A673 (cell line): ENCODE results near the gene SLC5A5. TPM values are rescaled to one million over a fixed set of nuclear protein-coding genes. Genes with fewer than 3 reads are reported as not detected.

Source experiments
- BruUV-seq: library from RNA; stranded (reverse); fragments of 400-500 nt; replicated peaks from 2 replicates; lab custom pipeline; 2021; lab: Mats Ljungman, UMichigan
- CTCF ChIA-PET: fragments of 300-600 bp; sonication (Branson Sonifier 250); formaldehyde crosslinking; loops from one replicate; lab custom pipeline; 2022; ENCODE audit warnings: antibody characterized with exemption; lab: Charles Lee
- POLR2A ChIA-PET: fragments of 300-600 bp; sonication (Branson Sonifier 250); formaldehyde crosslinking; loops from one replicate; lab custom pipeline; 2022; ENCODE audit warnings: antibody characterized with exemption; ENCODE audit not compliant: low non-redundant PET; lab: Charles Lee
- DNase-seq: peaks from one replicate; pipeline ENCODE4 v3.0.0-alpha.2; 2015; ENCODE audit warnings: low spot score
- H3K27ac ChIP-seq: fragments of 200-600 bp; sonication (generic); 2 replicates; pipeline ENCODE4 v1.5.1; 2016; ENCODE audit warnings: mixed run types, low read depth, mild to moderate bottlenecking, mixed read lengths, antibody characterized with exemption, low read length; ENCODE audit not compliant: poor library complexity, severe bottlenecking
- H3K27me3 ChIP-seq: fragments of 200-600 bp; sonication (generic); replicated peaks from 2 replicates; pipeline ENCODE4 v1.6.1; 2017; ENCODE audit warnings: mixed run types, low read depth, mild to moderate bottlenecking, mixed read lengths, antibody characterized with exemption, low read length; ENCODE audit not compliant: insufficient read depth, poor library complexity
- H3K36me3 ChIP-seq: fragments of 200-600 bp; sonication (generic); 2 replicates; pipeline ENCODE4 v1.6.1; 2016; ENCODE audit warnings: mixed run types, mild to moderate bottlenecking, mixed read lengths, antibody characterized with exemption, low read length; ENCODE audit not compliant: insufficient read depth, poor library complexity, severe bottlenecking
- H3K4me1 ChIP-seq: fragments of 200-600 bp; sonication (generic); 2 replicates; pipeline ENCODE4 v1.6.1; 2017; ENCODE audit warnings: mixed run types, mild to moderate bottlenecking, mixed read lengths, antibody characterized with exemption, low read length; ENCODE audit not compliant: insufficient read depth, poor library complexity, severe bottlenecking
- H3K4me3 ChIP-seq: fragments of 200-600 bp; sonication (generic); 2 replicates; pipeline ENCODE4 v1.5.1; 2016; ENCODE audit warnings: low read depth, mixed run types, mild to moderate bottlenecking, mixed read lengths, low read length; ENCODE audit not compliant: poor library complexity, severe bottlenecking
- H3K9me3 ChIP-seq: fragments of 200-600 bp; sonication (generic); 2 replicates; pipeline ENCODE4 v1.6.1; 2016; ENCODE audit warnings: mixed run types, low read depth, mild to moderate bottlenecking, mixed read lengths, antibody characterized with exemption, low read length; ENCODE audit not compliant: poor library complexity, severe bottlenecking
- CTCF ChIP-seq: fragments of 300-800, 200-600 bp; sonication (generic); conservative IDR thresholded peaks from 2 replicates; pipeline ENCODE4 v1.5.1; 2017; ENCODE audit warnings: low read depth, mild to moderate bottlenecking, antibody characterized with exemption, low read length, moderate library complexity, mixed read lengths
- EZH2 ChIP-seq: fragments of 200-600 bp; sonication (generic); IDR thresholded peaks from 2 replicates; pipeline ENCODE4 v1.6.1; 2017; ENCODE audit warnings: borderline replicate concordance, low read depth, mild to moderate bottlenecking, mixed read lengths, antibody characterized with exemption, low read length; ENCODE audit not compliant: poor library complexity, severe bottlenecking
- intact Hi-C: fragments of 100-400 bp; cut with micrococcal nuclease; formaldehyde crosslinking; loops from one replicate; pipeline ENCODE4 v1.10.0; 2022; ENCODE audit not compliant: unreplicated experiment
- total RNA-seq: library from RNA; stranded (reverse); gene quantifications from 2 replicates; pipeline ENCODE4 v1.2.3, GENCODE V29; 2021

The SLC5A5 gene
- total RNA-seq, 1 experiment from 2014 or later = not detected

GRCh38 chr19:17836530-17836929, 35.2 kb upstream of the SLC5A5 start:
- Histone ChIP-seq H3K4me3 (no peak overlapping the region), H3K36me3 (no peaks in the 10 kb centered on the region), H3K9me3 (no peaks in the 10 kb centered on the region), H3K27me3 (no peaks in the 10 kb centered on the region), H3K27ac (no peak overlapping the region), H3K4me1 (peaks cover 5% of the 10 kb centered on the region)
- ChIA-PET POLR2A (interaction anchor here (0.5 kb wide), 1 partner anchor 347 kb away, joined by 3 read pairs; no protein-coding TSS in a partner anchor), CTCF (no interaction called here)
- DNase-seq = no peak
- TF ChIP-seq EZH2 (no peak), CTCF (no peak)
- intact Hi-C loops = no loop called here
- no TSS peak for BruUV-seq

- TF ChIP-seq EZH2 = no peak
- no peak for TF ChIP-seq CTCF
- Histone ChIP-seq H3K4me3 (no peak overlapping the region), H3K9me3 (no peaks in the 10 kb centered on the region), H3K4me1 (peaks cover 16% of the 10 kb centered on the region), H3K27ac (no peak overlapping the region), H3K27me3 (no peaks in the 10 kb centered on the region), H3K36me3 (no peaks in the 10 kb centered on the region)
- BruUV-seq = no TSS peak
- POLR2A ChIA-PET = no interaction called here
- CTCF ChIA-PET = no interaction called here
- DNase-seq = no peak
- intact Hi-C loops = no loop called here
Observed at GRCh38 chr19:17837972-17838371, 33.8 kb upstream of the SLC5A5 start.

- DNase-seq = no peak
- Histone ChIP-seq H3K27me3 (no peaks in the 10 kb centered on the region), H3K4me1 (peaks cover 16% of the 10 kb centered on the region), H3K4me3 (no peak overlapping the region), H3K27ac (no peak overlapping the region), H3K36me3 (no peaks in the 10 kb centered on the region), H3K9me3 (no peaks in the 10 kb centered on the region)
- POLR2A ChIA-PET = no interaction called here
- TF ChIP-seq CTCF (no peak), EZH2 (no peak)
- intact Hi-C loops = no loop called here
- BruUV-seq = no TSS peak
- CTCF ChIA-PET = no interaction called here
Observed at GRCh38 chr19:17840019-17840418, 31.7 kb upstream of the SLC5A5 start.
